DOHH2 (cell line): ENCODE results near the gene WNT2B.

Experiments
- CTCF ChIP-seq: fragments of 200-600 bp; sonication (generic); IDR thresholded peaks from one replicate; pipeline ENCODE4 v1.5.1; 2014; ENCODE audit warnings: antibody characterized with exemption, mild to moderate bottlenecking, low read depth, low read length; ENCODE audit not compliant: poor library complexity, severe bottlenecking
- EZH2phosphoT487 ChIP-seq: fragments of 200-600 bp; sonication (generic); IDR thresholded peaks from 2 replicates; pipeline ENCODE4 v1.6.1; 2017; ENCODE audit warnings: borderline replicate concordance, mild to moderate bottlenecking, antibody characterized with exemption, low read length, moderate library complexity, mixed read lengths

DNA sequence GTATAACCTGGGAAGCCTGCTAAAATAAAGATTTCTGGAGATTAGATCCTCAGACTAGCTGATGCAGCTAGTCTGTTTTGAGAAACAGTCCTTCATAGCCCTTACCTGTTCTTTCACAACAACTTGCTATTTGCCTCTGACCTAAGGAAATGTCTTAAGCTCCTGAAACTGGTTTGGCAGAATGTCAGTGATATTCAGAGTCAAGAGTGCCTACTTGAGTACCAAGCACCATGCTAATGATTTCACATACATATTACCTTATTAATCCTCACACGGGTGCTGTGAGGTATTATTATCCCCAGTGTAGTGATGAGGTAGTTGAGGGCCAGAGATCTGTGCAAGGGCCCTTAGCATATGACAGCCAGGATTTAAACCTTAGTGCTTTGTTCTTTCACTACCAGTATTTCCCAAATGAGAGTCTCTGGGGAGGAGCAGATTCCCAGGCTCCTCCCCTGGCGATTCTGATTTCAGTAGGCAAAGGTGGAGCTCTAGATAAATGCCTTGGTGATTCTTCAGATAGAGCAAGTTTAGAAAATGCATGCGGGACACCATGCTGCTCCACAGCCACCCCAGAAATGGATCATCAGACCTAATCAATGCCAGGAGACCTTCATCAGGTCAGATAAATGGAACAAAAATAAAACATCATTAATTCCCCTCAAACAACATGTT lies 47.4 kb upstream of the WNT2B start:
- TF ChIP-seq CTCF: no peak
- TF ChIP-seq EZH2phosphoT487: no peak
